ENCODE data around the gene OGFOD2.

OGFOD2 gene

DNA sequence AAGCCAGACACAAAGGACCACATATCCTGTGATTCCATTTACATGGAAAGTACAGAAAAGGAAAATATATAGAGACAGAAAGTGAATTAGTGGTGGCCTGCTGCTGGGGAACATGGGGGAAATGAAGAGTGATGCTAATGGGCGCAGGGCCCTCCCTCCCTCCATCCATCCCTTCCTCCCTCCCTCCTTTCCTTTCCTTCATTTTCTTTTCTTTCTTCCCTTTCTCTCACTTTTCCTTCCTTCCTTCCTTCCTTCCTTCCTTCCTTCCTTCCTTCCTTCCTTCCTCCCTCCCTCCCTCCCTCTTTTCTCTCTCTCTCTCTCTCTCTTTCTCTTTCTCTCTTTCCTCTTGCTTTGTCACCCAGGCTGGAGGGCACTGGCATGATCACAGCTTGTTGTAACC is 42.7 kb downstream of the OGFOD2 start:
- no peak for DNase-seq
- Histone ChIP-seq H3K9ac (ENCODE audit: low read length) (no peak overlapping the region), H3K36me3 (replicated peaks; ENCODE audit: insufficient read depth, low read length) (no peaks in the 10 kb centered on the region), H3F3A (ENCODE audit: insufficient read depth, low read length) (no peaks in the 10 kb centered on the region), H3K27me3 (replicated peaks; ENCODE audit: insufficient read depth, low read length) (no peaks in the 10 kb centered on the region), H3K4me2 (ENCODE audit: low read depth, low read length) (no peak overlapping the region), H4K20me1 (ENCODE audit: insufficient read depth, low read length) (no peaks in the 10 kb centered on the region), H3K4me3 (ENCODE audit: low read length) (no peak overlapping the region), H3K9me3 (replicated peaks; ENCODE audit: insufficient read depth, low read length) (no peaks in the 10 kb centered on the region), H3K9me2 (replicated peaks; ENCODE audit: insufficient read depth, low read length) (no peaks in the 10 kb centered on the region), H3K4me1 (ENCODE audit: low read length) (no peaks in the 10 kb centered on the region), H3K79me2 (ENCODE audit: low read length) (no peaks in the 10 kb centered on the region), H3K27ac (ENCODE audit: low read length) (no peak overlapping the region), H2AFZ (ENCODE audit: low read length) (no peak overlapping the region)
- TF ChIP-seq, protein P1, sequence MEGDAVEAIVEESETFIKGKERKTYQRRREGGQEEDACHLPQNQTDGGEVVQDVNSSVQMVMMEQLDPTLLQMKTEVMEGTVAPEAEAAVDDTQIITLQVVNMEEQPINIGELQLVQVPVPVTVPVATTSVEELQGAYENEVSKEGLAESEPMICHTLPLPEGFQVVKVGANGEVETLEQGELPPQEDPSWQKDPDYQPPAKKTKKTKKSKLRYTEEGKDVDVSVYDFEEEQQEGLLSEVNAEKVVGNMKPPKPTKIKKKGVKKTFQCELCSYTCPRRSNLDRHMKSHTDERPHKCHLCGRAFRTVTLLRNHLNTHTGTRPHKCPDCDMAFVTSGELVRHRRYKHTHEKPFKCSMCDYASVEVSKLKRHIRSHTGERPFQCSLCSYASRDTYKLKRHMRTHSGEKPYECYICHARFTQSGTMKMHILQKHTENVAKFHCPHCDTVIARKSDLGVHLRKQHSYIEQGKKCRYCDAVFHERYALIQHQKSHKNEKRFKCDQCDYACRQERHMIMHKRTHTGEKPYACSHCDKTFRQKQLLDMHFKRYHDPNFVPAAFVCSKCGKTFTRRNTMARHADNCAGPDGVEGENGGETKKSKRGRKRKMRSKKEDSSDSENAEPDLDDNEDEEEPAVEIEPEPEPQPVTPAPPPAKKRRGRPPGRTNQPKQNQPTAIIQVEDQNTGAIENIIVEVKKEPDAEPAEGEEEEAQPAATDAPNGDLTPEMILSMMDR (IDR thresholded peaks at IDR 0.05; ENCODE audit: low read length): no peak
- TF ChIP-seq EZH2 (optimal IDR thresholded peaks at IDR 0.05; ENCODE audit: low read depth, low read length): no peak
- no peak for TF ChIP-seq EZH2phosphoT487 (IDR thresholded peaks at IDR 0.05; ENCODE audit: low read length)

DNA sequence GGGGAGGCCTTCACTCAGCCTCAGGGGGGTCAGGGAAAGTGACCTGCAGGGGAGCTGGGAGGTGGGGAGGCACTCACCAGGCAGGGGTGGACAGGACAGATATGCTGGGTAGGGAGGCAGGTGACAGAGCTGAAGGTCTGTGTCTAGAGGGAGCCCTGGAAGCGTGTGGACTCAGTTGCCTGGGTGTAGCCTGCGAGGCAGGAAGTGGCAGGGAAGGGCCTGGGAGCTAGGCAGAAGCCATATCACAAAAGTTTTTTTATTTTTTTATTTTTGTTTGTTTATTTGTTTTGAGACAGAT is 44.7 kb downstream of the OGFOD2 start:
- no peak overlapping the region for H2AFZ ChIP-seq (ENCODE audit: low read length)

DNA sequence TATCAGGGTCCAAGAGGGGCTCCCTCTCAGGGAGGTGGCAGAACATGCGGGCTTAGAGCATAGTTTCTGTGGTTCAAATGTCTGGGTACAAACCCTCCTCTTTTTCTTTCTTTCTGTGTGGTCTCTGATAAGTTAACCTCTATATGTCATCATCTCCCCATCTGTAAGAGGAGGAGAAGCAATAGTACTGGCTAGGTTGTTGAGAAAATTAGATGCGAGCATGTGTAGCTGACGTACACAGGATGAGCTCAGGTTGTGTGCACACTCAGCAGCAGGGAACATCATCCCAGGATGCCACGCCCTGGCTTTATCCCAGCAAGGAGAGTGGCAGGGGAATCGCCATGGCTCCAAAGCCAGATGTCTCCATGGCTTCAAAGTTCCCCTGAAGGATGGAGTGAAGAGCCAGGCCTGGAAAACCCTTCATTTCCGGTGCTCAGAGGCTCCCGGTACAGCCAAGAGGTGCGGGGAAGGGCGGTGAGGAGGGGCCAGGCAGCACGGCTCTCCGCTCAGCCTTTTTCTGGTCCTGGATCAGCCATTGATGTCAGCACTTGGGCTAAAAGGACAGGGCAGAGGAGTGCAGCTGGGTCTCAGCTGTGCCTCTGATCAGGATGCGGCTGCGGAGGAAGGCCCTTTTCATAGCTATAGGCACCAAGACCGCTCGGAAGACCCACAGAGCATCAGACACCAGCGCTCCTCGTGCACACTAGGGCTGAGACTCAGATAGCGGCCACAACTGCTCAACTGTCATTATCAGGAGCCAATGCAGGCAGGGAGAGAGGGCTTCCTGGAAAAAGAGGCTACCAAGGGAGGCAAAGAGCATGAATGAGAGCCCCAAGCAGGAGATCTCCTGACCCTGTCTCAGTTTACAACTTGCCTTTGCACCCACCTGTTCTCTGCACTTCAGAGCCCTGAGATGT is 46.9 kb downstream of the OGFOD2 start:
- Histone ChIP-seq H3K9me2 (replicated peaks; ENCODE audit: insufficient read depth, low read length) (no peaks in the 10 kb centered on the region), H3K36me3 (replicated peaks; ENCODE audit: insufficient read depth, low read length) (no peaks in the 10 kb centered on the region), H3K9ac (ENCODE audit: low read length) (no peak overlapping the region), H3K4me3 (ENCODE audit: low read length) (no peak overlapping the region), H3F3A (ENCODE audit: insufficient read depth, low read length) (no peaks in the 10 kb centered on the region), H2AFZ (ENCODE audit: low read length) (no peak overlapping the region), H4K20me1 (ENCODE audit: insufficient read depth, low read length) (no peaks in the 10 kb centered on the region), H3K27me3 (replicated peaks; ENCODE audit: insufficient read depth, low read length) (no peaks in the 10 kb centered on the region), H3K9me3 (replicated peaks; ENCODE audit: insufficient read depth, low read length) (no peaks in the 10 kb centered on the region), H3K79me2 (ENCODE audit: low read length) (no peaks in the 10 kb centered on the region), H3K27ac (ENCODE audit: low read length) (no peak overlapping the region), H3K4me1 (ENCODE audit: low read length) (no peaks in the 10 kb centered on the region), H3K4me2 (ENCODE audit: low read depth, low read length) (no peak overlapping the region)
- TF ChIP-seq EZH2 (optimal IDR thresholded peaks at IDR 0.05; ENCODE audit: low read depth, low read length) (no peak), EZH2phosphoT487 (IDR thresholded peaks at IDR 0.05; ENCODE audit: low read length) (no peak)
- TF ChIP-seq, protein P1 (IDR thresholded peaks at IDR 0.05; ENCODE audit: low read length): no peak
- DNase-seq: no peak

More for the DNA sequence above, 44.7 kb downstream of the OGFOD2 start:
- no peaks in the 10 kb centered on the region for H3K27me3 ChIP-seq (replicated peaks; ENCODE audit: insufficient read depth, low read length)
- no peaks in the 10 kb centered on the region for H3F3A ChIP-seq (ENCODE audit: insufficient read depth, low read length)
- no peak overlapping the region for H3K4me2 ChIP-seq (ENCODE audit: low read depth, low read length)
- H3K36me3 ChIP-seq (replicated peaks; ENCODE audit: insufficient read depth, low read length): no peaks in the 10 kb centered on the region
- no peak overlapping the region for H3K9ac ChIP-seq (ENCODE audit: low read length)
- no peak overlapping the region for H3K4me3 ChIP-seq (ENCODE audit: low read length)
- no peaks in the 10 kb centered on the region for H3K9me2 ChIP-seq (replicated peaks; ENCODE audit: insufficient read depth, low read length)
- DNase-seq: no peak
- H3K4me1 ChIP-seq (ENCODE audit: low read length): no peaks in the 10 kb centered on the region
- no peak overlapping the region for H3K27ac ChIP-seq (ENCODE audit: low read length)
- no peak for TF ChIP-seq EZH2 (optimal IDR thresholded peaks at IDR 0.05; ENCODE audit: low read depth, low read length)
- TF ChIP-seq, protein P1 (IDR thresholded peaks at IDR 0.05; ENCODE audit: low read length): no peak
- TF ChIP-seq EZH2phosphoT487 (IDR thresholded peaks at IDR 0.05; ENCODE audit: low read length): no peak
- H3K9me3 ChIP-seq (replicated peaks; ENCODE audit: insufficient read depth, low read length): no peaks in the 10 kb centered on the region
- H4K20me1 ChIP-seq (ENCODE audit: insufficient read depth, low read length): no peaks in the 10 kb centered on the region
- H3K79me2 ChIP-seq (ENCODE audit: low read length): no peaks in the 10 kb centered on the region

Data from MM.1S (cell line).